ENCODE data around the gene ADCY5.

The ADCY5 gene

GRCh38 chr3:123326531-123326930, 122.4 kb downstream of the ADCY5 start:
- DNase-seq (ENCODE audit: low spot score), result no peak

GRCh38 chr3:123325766-123326256, 123.1 kb downstream of the ADCY5 start:
- DNase-seq (ENCODE audit: low spot score), result no peak

DNA sequence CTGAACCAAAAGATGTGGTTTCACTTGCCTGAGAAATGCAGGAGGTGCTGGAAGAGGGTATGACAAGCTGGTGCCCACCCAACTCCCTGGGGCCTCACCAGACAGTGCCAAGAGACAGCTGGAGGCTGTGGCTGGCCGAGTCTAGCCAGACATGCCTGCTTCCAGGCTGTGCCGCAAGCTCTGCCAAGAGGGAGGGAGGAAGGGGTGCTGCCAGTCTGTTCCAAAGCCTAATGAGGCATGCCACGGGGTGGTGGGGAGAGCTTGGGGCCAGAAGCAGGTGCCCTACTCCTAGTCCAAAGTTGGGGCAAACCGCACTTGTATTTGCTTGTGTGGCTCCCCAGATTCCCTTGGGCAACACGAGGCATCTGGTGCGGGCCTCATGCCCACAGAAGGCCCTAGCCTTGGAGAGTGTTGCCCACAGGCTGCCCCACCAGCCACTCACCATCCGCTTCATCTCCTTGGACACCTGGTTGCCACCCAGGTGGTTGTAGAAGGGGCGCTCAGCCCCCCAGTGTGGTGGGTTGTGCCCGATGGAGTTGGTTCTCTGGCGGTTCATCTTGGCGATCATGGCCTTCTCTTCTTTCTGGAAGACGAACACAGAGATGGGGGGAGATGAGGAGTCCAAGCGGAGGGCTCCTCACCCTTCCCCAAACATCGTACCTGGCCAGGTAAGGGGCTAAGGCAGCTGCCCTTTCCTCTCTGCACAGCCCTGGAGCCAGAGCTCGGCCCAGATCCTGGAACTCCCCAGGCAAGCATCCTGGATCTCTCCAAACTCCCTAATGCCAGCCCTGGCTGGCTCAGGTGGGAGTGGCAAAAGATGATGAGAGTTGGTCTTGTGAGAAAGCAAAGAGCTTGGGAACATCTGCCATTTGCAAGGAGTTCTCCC, 123.8 kb downstream of the ADCY5 start:
- DNase-seq (ENCODE audit: low spot score), result no peak

DNA sequence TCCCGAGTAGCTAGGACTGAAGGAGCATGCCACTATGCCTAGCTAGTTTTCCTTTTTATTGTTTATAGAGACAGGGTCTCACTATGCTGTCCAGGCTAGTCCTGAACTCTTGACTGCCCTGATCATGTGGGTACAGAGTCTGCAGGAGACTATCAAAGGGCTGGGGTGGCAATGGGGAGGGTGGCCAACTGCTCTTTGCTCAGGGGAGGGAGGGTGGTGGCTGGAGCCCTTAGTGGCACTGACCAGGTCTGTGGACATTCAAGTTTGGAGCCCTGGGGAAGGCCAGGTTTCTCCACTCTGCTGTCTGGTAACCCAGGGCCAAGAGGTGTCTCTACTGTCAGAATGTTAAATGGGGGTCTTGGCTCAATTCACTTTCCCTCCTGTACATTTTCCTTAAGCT, 125.1 kb downstream of the ADCY5 start:
- DNase-seq (ENCODE audit: low spot score), result no peak

DNA sequence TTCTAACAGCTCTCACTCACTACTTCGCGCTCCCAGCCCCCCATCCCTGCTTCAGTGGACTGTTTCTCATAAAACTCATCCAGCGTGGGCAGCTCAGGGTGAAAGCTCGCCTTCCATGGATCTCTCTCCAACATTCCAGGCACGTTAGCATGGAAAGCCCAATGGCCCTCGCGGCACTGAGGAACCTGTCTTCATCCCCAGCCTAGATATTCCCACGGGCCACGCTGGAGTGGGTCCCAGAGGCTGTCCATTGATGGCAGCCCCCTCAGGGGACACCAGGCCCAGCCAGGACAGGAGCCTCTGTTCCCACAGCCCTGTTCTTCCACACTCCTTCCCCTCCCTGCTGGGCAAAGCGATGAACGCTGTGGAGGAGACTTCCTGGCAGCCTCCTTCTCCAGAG, 126.0 kb downstream of the ADCY5 start:
- DNase-seq (ENCODE audit: low spot score), result no peak

DNA sequence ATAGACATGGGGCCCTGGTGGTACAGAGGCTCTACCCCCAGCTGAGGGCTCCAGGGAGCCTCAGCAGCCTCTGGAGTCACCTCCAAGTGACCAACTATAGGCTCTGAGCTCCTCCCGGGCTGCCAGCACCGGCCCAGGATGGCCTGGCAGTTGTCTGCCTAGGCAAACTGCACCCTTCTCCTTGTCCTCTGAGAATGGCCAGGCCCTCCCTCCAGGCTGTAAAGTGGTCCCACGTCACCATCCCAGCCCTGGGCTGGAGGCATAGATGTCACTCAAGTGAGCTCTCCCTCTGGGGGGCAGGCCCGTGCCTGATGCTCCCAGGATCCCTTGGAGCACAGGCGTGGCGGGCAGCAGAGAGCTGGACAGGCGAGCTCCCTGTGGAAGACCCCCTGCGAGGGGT, 127.1 kb downstream of the ADCY5 start:
- DNase-seq (ENCODE audit: low spot score), result no peak

GRCh38 chr3:123320221-123320620, 128.7 kb downstream of the ADCY5 start:
- DNase-seq (ENCODE audit: low spot score), result no peak

- DNase-seq (ENCODE audit: low spot score), result no peak
Observed at GRCh38 chr3:123319760-123320159, 129.1 kb downstream of the ADCY5 start.

DNA sequence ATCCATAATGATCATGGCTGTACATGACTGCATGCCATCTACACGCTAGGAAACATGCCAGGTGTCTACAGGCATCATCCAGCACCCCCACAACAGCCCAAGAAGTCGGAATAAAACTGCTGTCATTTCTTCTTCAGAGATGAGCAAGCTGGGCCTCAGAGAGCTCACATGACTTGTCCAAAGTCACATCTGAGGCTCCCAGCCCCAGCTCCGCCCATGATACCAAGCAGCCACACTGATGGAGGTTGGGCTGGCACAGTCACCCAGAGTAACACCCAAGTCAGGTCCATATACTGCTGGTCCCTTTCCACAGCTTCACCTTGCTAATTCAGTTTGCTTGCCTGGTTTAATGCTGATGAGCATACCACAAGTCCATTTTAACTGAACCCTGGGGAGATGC, 130.5 kb downstream of the ADCY5 start:
- DNase-seq (ENCODE audit: low spot score), result no peak

DNA sequence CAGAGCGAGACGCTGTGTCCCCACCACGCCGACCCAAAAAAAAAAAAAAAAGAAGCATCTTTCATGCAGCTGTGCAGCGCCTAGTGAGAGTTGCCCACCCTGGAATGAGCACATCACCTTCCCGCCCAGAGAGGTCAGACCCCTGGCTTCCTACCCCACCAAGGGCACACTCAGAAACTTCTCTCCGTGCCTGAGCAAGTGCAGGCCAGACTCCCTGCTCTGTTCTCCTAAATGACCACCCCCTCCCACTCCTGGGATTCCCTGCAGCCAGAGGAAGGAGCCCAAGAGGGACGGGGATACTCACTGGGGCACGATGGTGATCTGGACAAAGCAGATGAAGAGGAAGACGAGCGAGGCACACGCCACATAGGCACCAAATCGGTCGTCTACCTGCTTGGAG, 131.2 kb downstream of the ADCY5 start:
- DNase-seq (ENCODE audit: low spot score), result no peak

DNA sequence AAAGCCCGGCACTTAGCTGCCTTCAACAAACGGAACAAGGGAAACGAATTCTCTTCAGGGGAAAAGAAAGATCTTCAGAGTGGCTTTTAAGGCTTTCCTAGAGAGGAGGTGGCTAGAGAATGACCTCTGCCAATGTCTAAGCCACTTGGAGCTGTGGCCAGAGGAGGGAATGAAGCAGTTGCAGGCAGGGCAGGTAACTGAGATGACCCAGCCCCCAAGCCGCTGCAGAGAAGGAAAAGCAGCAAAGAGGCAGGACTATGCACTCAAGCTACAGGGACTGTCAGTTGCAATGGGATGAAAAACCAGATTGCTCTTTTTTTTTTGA, 133.7 kb downstream of the ADCY5 start:
- DNase-seq (ENCODE audit: low spot score), result no peak

GRCh38 chr3:123314359-123315270, 134.3 kb downstream of the ADCY5 start:
- DNase-seq (ENCODE audit: low spot score), result no peak

GRCh38 chr3:123313889-123314288, 135.0 kb downstream of the ADCY5 start:
- DNase-seq (ENCODE audit: low spot score), result no peak

- no peak for DNase-seq (ENCODE audit: low spot score)
Observed at GRCh38 chr3:123312331-123313265, 136.3 kb downstream of the ADCY5 start.

DNA sequence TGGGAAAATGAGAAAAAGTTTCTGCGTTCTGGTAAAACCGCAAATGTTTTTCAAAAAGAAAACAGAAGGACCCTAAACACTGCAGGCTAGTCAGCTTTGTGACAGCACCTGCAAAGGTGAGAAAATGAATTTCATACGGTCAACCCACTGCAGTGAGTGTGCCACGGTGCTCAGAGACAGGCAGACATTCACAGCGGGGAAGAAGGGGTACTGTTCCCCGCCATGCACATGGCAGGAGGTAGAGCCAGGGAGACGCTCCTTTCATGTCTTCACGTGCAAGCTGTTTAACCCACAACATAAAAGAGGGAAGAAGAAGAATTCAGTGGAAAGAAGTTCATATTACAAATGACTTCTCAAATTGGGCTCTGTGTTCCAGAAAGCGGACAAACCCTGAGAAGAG, 137.7 kb downstream of the ADCY5 start:
- no peak for DNase-seq (ENCODE audit: low spot score)

GRCh38 chr3:123310741-123311140, 138.1 kb downstream of the ADCY5 start:
- DNase-seq (ENCODE audit: low spot score), result no peak

GRCh38 chr3:123310186-123310585, 138.7 kb downstream of the ADCY5 start:
- no peak for DNase-seq (ENCODE audit: low spot score)

DNA sequence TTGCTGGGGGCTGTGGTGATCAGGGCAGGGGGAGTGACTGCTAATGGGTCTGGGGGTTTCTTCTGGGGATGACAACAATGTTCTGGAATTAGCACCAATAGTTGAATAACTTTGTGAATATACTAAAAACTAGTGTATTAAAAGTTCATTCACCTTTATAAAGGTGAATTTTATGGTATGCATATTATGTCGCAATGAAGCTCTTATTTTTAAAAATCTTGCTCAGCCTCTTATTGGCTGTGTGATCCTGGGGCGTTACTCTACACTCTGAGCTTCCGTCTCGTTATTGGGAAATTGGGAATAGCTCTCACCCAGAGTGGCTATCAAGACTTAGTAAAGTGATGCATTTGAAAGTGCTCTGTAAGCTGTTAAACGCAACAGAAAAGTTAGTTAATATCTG, 141.8 kb downstream of the ADCY5 start:
- no peak for DNase-seq (ENCODE audit: low spot score)

GRCh38 chr3:123305192-123305591, 143.7 kb downstream of the ADCY5 start:
- no peak for DNase-seq (ENCODE audit: low spot score)

GRCh38 chr3:123303976-123304560, 144.8 kb downstream of the ADCY5 start:
- no peak for DNase-seq (ENCODE audit: low spot score)

DNA sequence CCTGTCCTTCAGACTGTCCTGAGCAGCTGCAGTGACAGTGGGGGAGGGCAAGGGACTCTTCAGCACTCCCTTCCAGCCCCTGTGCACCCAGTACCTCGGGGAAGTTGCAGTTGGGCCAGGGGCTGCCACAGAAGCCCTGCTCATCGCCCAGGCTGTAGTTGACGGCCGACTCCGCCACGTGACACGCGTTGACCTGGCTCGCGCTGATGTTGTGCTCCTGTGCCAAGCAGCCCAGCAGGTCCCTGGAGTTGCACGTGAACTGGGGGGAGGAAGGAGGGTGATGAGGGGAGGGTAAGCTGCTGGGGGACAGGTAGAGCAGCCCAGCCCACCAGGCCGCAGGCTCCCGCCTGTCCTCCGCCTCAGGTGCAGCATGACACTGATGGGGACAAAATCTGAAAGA, 145.9 kb downstream of the ADCY5 start:
- DNase-seq (ENCODE audit: low spot score), result no peak
